ENCODE data around the gene ADAMTS6.

- TF ChIP-seq CTCF (CRISPR knock-in tag; IDR thresholded peaks at IDR 0.05) (no peak), MYNN (CRISPR knock-in tag; IDR thresholded peaks at IDR 0.05; ENCODE audit: low read depth) (no peak), EP300 (IDR thresholded peaks at IDR 0.05; ENCODE audit: low read depth in 2 of 2, low read length in 2 of 2) (no peak), EP300 (CRISPR knock-in tag; IDR thresholded peaks at IDR 0.05; ENCODE audit: borderline replicate concordance) (no peak), GZF1 (CRISPR knock-in tag; IDR thresholded peaks at IDR 0.05) (no peak), MEF2D (CRISPR knock-in tag; IDR thresholded peaks at IDR 0.05) (no peak), ATF5 (CRISPR knock-in tag; IDR thresholded peaks at IDR 0.05; ENCODE audit: low read depth) (no peak), FOXM1 (CRISPR knock-in tag; IDR thresholded peaks at IDR 0.05) (no peak), ZFAT (CRISPR knock-in tag; conservative IDR thresholded peaks at IDR 0.05) (no peak), IKZF1 (IDR thresholded peaks at IDR 0.05) (no peak)
Observed at GRCh38 chr5:65209341-65209740, 272.4 kb downstream of the ADAMTS6 start.
